PC-9 (cell line): ENCODE results near the gene SSC4D. TPM values are rescaled to one million over a fixed set of nuclear protein-coding genes. Genes with fewer than 3 reads are reported as not detected.

Source experiments
- BruUV-seq: library from RNA; stranded (reverse); fragments of 400-500 nt; replicated peaks from 2 replicates; lab custom pipeline; 2021; lab: Mats Ljungman, UMichigan
- CTCF ChIA-PET: fragments of 300-600 bp; sonication (Branson Sonifier 250); formaldehyde crosslinking; loops from one replicate; lab custom pipeline; 2022; ENCODE audit warnings: antibody characterized with exemption; lab: Charles Lee
- POLR2A ChIA-PET: fragments of 300-600 bp; sonication (Branson Sonifier 250); formaldehyde crosslinking; loops from one replicate; lab custom pipeline; 2022; ENCODE audit warnings: antibody characterized with exemption; ENCODE audit not compliant: unreplicated experiment; lab: Charles Lee
- DNase-seq, 2 experiments: peaks; one replicate each; pipeline versions ENCODE4 v3.0.0 to v3.0.0-alpha.2; 2015 to 2022; ENCODE audit warnings: mixed read lengths in 1 of 2
- H2AFZ ChIP-seq: fragments of 200-600 bp; sonication (generic); 2 replicates; pipeline ENCODE4 v1.8.1; 2017; ENCODE audit warnings: antibody characterized with exemption
- H3F3A ChIP-seq: fragments of 200-600 bp; sonication (generic); 2 replicates; pipeline ENCODE4 v1.8.1; 2017; ENCODE audit warnings: antibody characterized with exemption, mild to moderate bottlenecking, low read depth; ENCODE audit not compliant: insufficient read depth
- H3K27ac ChIP-seq: fragments of 200-600 bp; sonication (generic); 2 replicates; pipeline ENCODE4 v1.6.1; 2016; ENCODE audit warnings: mixed run types
- H3K27me3 ChIP-seq: fragments of 200-600 bp; sonication (generic); 2 replicates; pipeline ENCODE4 v1.6.1; 2016; ENCODE audit warnings: low read depth, mixed run types; ENCODE audit not compliant: insufficient read depth
- H3K36me3 ChIP-seq: fragments of 200-600 bp; sonication (generic); 2 replicates; pipeline ENCODE4 v1.6.1; 2016; ENCODE audit warnings: low read depth, mixed run types
- H3K4me1 ChIP-seq: fragments of 200-600 bp; sonication (generic); replicated peaks from 2 replicates; pipeline ENCODE4 v1.6.1; 2016; ENCODE audit warnings: mixed run types; ENCODE audit not compliant: insufficient read depth
- H3K4me2 ChIP-seq: fragments of 200-600 bp; sonication (generic); 2 replicates; pipeline ENCODE4 v1.6.1; 2017; ENCODE audit warnings: mixed run types
- H3K4me3 ChIP-seq: fragments of 200-600 bp; sonication (generic); 2 replicates; pipeline ENCODE4 v1.6.1; 2016; ENCODE audit warnings: mixed run types
- H3K79me2 ChIP-seq: fragments of 200-600 bp; sonication (generic); 2 replicates; pipeline ENCODE4 v1.6.1; 2017; ENCODE audit warnings: low read depth, mixed run types
- H3K9me2 ChIP-seq: fragments of 200-600 bp; sonication (generic); 2 replicates; pipeline ENCODE4 v1.8.1; 2017; ENCODE audit warnings: mild to moderate bottlenecking; ENCODE audit not compliant: insufficient read depth
- H3K9me3 ChIP-seq: fragments of 200-600 bp; sonication (generic); 2 replicates; pipeline ENCODE4 v1.8.1; 2016; ENCODE audit warnings: low read depth; ENCODE audit not compliant: insufficient read depth
- H4K20me1 ChIP-seq: fragments of 200-600 bp; sonication (generic); 2 replicates; pipeline ENCODE4 v1.8.1; 2017; ENCODE audit not compliant: insufficient read depth
- EZH2 ChIP-seq: fragments of 200-600 bp; sonication (generic); IDR thresholded peaks from 2 replicates; pipeline ENCODE4 v1.8.0; 2017; ENCODE audit warnings: antibody characterized with exemption, low read depth
- intact Hi-C: fragments of 100-400 bp; cut with micrococcal nuclease; formaldehyde crosslinking; loops from one replicate; pipeline ENCODE4 v1.10.0; 2022; ENCODE audit not compliant: unreplicated experiment
- total RNA-seq: library from RNA; stranded (reverse); gene quantifications from 2 replicates; pipeline ENCODE4 v1.2.3, GENCODE V29; 2021
- TF ChIP-seq, protein P1 (sequence below): fragments of 200-600 bp; sonication (generic); conservative IDR thresholded peaks from 2 replicates; pipeline ENCODE4 v1.6.1; 2017; ENCODE audit warnings: mixed run types, antibody characterized with exemption, mild to moderate bottlenecking, moderate library complexity

SSC4D gene
- total RNA-seq, 1 experiment from 2014 or later: 3.5 TPM

DNA sequence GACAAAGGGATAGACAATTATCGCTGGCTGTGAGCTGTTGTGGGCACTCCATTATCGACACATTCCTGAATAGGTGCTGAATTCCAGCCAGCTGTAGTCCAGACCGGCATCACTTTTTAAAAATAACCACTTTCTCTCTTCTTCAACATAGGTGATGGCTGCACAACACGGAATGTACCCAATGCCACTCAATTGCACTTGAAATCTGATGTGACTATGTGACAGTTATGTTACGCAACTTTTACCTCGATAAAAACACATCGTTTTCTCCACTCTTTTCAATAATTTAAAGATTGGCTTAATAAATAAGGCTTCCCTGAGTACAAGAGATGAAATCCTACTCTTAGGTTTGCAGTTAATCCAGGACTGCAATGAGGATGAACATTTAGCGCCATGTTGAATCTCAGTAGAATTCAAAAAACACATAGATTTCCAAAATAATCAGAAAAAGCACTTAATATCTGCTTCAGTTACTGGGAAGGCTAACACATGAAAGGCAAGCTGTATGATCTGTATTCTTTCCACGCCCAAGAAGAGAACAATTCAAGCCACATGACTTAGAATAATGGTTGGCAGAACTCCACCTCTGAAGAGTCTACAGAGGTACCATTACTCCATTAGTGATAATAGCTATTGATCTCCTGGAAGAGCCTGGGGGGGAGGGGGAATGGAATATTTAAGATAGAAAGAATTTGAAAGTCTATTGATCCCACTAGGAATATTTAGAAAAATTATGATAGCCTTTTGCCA, 54.3 kb downstream of the SSC4D start:
- peaks cover 79% of the 10 kb centered on the region for H4K20me1 ChIP-seq
- TF ChIP-seq, protein P1, sequence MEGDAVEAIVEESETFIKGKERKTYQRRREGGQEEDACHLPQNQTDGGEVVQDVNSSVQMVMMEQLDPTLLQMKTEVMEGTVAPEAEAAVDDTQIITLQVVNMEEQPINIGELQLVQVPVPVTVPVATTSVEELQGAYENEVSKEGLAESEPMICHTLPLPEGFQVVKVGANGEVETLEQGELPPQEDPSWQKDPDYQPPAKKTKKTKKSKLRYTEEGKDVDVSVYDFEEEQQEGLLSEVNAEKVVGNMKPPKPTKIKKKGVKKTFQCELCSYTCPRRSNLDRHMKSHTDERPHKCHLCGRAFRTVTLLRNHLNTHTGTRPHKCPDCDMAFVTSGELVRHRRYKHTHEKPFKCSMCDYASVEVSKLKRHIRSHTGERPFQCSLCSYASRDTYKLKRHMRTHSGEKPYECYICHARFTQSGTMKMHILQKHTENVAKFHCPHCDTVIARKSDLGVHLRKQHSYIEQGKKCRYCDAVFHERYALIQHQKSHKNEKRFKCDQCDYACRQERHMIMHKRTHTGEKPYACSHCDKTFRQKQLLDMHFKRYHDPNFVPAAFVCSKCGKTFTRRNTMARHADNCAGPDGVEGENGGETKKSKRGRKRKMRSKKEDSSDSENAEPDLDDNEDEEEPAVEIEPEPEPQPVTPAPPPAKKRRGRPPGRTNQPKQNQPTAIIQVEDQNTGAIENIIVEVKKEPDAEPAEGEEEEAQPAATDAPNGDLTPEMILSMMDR: no peak
- TF ChIP-seq EZH2: no peak
- peaks cover 42% of the 10 kb centered on the region for H3K4me1 ChIP-seq
- CTCF ChIA-PET: no interaction called here
- peaks cover 86% of the 10 kb centered on the region for H3K79me2 ChIP-seq
- intact Hi-C loops: no loop called here
- H3K4me3 ChIP-seq: no peak overlapping the region; the same call in 1 of the 2 replicates
- H3K27ac ChIP-seq: peak overlapping the region; percentile 13; the same call in 1 of the 2 replicates
- H3K9me2 ChIP-seq: no peaks in the 10 kb centered on the region
- H3F3A ChIP-seq: peaks cover 29% of the 10 kb centered on the region
- H2AFZ ChIP-seq: no peak overlapping the region
- no peak for DNase-seq
- BruUV-seq: no TSS peak
- no peaks in the 10 kb centered on the region for H3K9me3 ChIP-seq
- H3K36me3 ChIP-seq: peaks cover 26% of the 10 kb centered on the region
- POLR2A ChIA-PET: no interaction called here
- H3K4me2 ChIP-seq: peak overlapping the region; percentile 89; the same call in 1 of the 2 replicates
- H3K27me3 ChIP-seq: no peaks in the 10 kb centered on the region

DNA sequence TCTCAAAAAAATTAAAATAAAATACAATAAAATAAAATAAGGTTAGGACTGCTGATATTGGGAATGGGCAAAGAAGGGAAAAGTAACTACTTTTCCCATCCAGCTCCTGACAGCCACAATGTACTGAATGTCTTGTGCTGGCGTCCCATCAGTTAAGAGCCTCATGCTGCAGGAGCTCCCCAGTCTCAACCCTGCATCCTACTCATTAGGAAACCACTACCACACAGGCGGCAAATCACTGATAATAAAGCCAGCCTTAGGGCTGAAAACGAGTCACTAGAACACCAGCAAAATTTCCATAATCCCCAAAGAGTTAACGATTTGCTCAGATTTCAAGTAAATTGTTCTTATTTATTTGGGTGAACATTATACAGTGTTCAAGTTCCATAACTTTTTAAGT, 55.0 kb downstream of the SSC4D start:
- Histone ChIP-seq H4K20me1 (peaks cover 85% of the 10 kb centered on the region), H3K4me1 (peaks cover 36% of the 10 kb centered on the region), H3K36me3 (peaks cover 32% of the 10 kb centered on the region), H2AFZ (no peak overlapping the region), H3K27ac (no peak overlapping the region), H3K79me2 (peaks cover 92% of the 10 kb centered on the region), H3K4me3 (no peak overlapping the region), H3F3A (peaks cover 29% of the 10 kb centered on the region), H3K27me3 (no peaks in the 10 kb centered on the region), H3K9me2 (no peaks in the 10 kb centered on the region), H3K4me2 (no peak overlapping the region), H3K9me3 (no peaks in the 10 kb centered on the region)
- DNase-seq: no peak
- no TSS peak for BruUV-seq
- ChIA-PET CTCF (no interaction called here), POLR2A (no interaction called here)
- no peak for TF ChIP-seq EZH2
- intact Hi-C loops: no loop called here

DNA sequence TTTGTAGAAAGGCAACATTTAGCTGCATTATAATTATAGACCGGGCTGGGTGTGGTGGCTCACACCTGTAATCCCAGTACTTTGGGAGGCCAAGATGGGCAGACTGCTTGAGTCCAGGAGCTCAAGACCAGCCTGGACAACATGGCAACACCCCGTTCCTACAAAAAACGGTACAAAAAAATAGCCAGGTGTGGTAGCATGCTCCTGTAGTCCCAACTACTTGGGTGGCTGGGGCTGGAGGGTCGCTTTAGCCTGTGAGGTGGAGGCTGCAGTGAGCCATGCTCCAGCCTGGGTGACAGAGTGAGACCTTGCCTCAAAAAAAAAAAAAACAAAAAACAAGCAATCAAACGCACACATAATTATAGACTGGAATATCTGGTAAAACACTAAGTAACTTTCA, 55.8 kb downstream of the SSC4D start:
- Histone ChIP-seq H3K4me2 (no peak overlapping the region), H3K9me3 (no peaks in the 10 kb centered on the region), H3K27me3 (no peaks in the 10 kb centered on the region), H3K4me3 (no peak overlapping the region), H4K20me1 (peaks cover 93% of the 10 kb centered on the region), H3F3A (peaks cover 34% of the 10 kb centered on the region), H2AFZ (no peak overlapping the region), H3K9me2 (no peaks in the 10 kb centered on the region), H3K79me2 (peaks cover 100% of the 10 kb centered on the region), H3K36me3 (peaks cover 36% of the 10 kb centered on the region), H3K27ac (no peak overlapping the region), H3K4me1 (peaks cover 34% of the 10 kb centered on the region)
- no peak for TF ChIP-seq EZH2
- TF ChIP-seq, protein P1: no peak
- ChIA-PET POLR2A (interaction anchor here (0.6 kb wide), 1 partner anchor 68 kb away, joined by 3 read pairs; no protein-coding TSS in a partner anchor), CTCF (no interaction called here)
- no TSS peak for BruUV-seq
- intact Hi-C loops: no loop called here
- no peak for DNase-seq
